MM.1S (cell line): Measurements from ENCODE around the gene PRKCA.

Experiments used
- CTCF ChIP-seq: fragments of 300-600 bp; sonication (generic); IDR thresholded peaks from 2 replicates; pipeline ENCODE4 v1.5.1; 2016; ENCODE audit warnings: antibody characterized with exemption, low read length, mixed read lengths
- EZH2 ChIP-seq: fragments of 300-600 bp; sonication (generic); optimal IDR thresholded peaks from 2 replicates; pipeline ENCODE3; 2017; ENCODE audit warnings: low read depth, mild to moderate bottlenecking, antibody characterized with exemption, low read length, mixed read lengths
- EZH2phosphoT487 ChIP-seq: fragments of 300-600 bp; sonication (generic); IDR thresholded peaks from 2 replicates; pipeline ENCODE4 v1.6.1; 2018; ENCODE audit warnings: antibody characterized with exemption, low read length

GRCh38 chr17:66734186-66734943 is 432.0 kb downstream of the PRKCA start:
- no peak for TF ChIP-seq CTCF
- TF ChIP-seq EZH2phosphoT487, result no peak
- no peak for TF ChIP-seq EZH2
